Smooth muscle cell (in vitro differentiated cells): ENCODE measurements around the gene MAD1L1. TPM values are rescaled to one million over a fixed set of nuclear protein-coding genes. Genes with fewer than 3 reads are reported as not detected.

Experiments used
- DNase-seq: peaks from one replicate; lab custom pipeline; 2025; ENCODE audit not compliant: unreplicated experiment; lab: John Stamatoyannopoulos, UW
- H2AFZ ChIP-seq: fragments of 200-600 bp; sonication (generic); 2 replicates; pipeline ENCODE4 v1.6.0; 2016; ENCODE audit warnings: antibody characterized with exemption, low read depth, mild to moderate bottlenecking
- H3F3A ChIP-seq: fragments of 200-600 bp; sonication (generic); 2 replicates; pipeline ENCODE4 v1.6.0; 2017; ENCODE audit warnings: antibody characterized with exemption, low read depth
- H3K27ac ChIP-seq: fragments of 200-600 bp; sonication (generic); 2 replicates; pipeline ENCODE4 v1.5.1; 2016; ENCODE audit warnings: low read depth, mild to moderate bottlenecking
- H3K27me3 ChIP-seq: fragments of 200-600 bp; sonication (generic); 2 replicates; pipeline ENCODE4 v1.6.1; 2016; ENCODE audit warnings: low read depth, mild to moderate bottlenecking
- H3K36me3 ChIP-seq: fragments of 200-600 bp; sonication (generic); 2 replicates; pipeline ENCODE4 v1.5.1; 2016; ENCODE audit warnings: low read depth
- H3K4me1 ChIP-seq: fragments of 200-600 bp; sonication (generic); 2 replicates; pipeline ENCODE4 v1.5.1; 2016; ENCODE audit warnings: low read depth
- H3K4me2 ChIP-seq: fragments of 200-600 bp; sonication (generic); 2 replicates; pipeline ENCODE4 v1.6.0; 2016; ENCODE audit warnings: mild to moderate bottlenecking
- H3K4me3 ChIP-seq: fragments of 200-600 bp; sonication (generic); 2 replicates; pipeline ENCODE4 v1.5.1; 2016; ENCODE audit warnings: mild to moderate bottlenecking
- H3K79me2 ChIP-seq: fragments of 200-600 bp; sonication (generic); 2 replicates; pipeline ENCODE4 v1.6.0; 2016; ENCODE audit warnings: low read depth, mild to moderate bottlenecking
- H3K9ac ChIP-seq: fragments of 200-600 bp; sonication (generic); 2 replicates; pipeline ENCODE4 v1.6.0; 2016; ENCODE audit warnings: low read depth
- H3K9me3 ChIP-seq: fragments of 200-600 bp; sonication (generic); replicated peaks from 2 replicates; pipeline ENCODE4 v1.5.1; 2016; ENCODE audit warnings: low read depth
- H4K20me1 ChIP-seq: fragments of 200-600 bp; sonication (generic); 2 replicates; pipeline ENCODE4 v1.6.0; 2016; ENCODE audit warnings: low read depth
- CTCF ChIP-seq: fragments of 200-600 bp; sonication (generic); IDR thresholded peaks from 2 replicates; pipeline ENCODE4 v1.5.1; 2017; ENCODE audit warnings: borderline replicate concordance, mild to moderate bottlenecking, antibody characterized with exemption; ENCODE audit not compliant: insufficient read depth, poor library complexity, severe bottlenecking
- WGBS: methylation state at CpG from one replicate; pipeline ENCODE4 v1.1.7; 2016; ENCODE audit warnings: low lambda C conversion rate; 5-methylcytosine and 5-hydroxymethylcytosine counted together
- polyA plus RNA-seq: library from polyadenylated mRNA; unstranded; fragments of >200 nt; fragmentation: Nextera tagmentation; extraction: Ambion mirVana; gene quantifications from 2 replicates; pipeline ENCODE4 v1.2.1, GENCODE V29; 2016
- total RNA-seq: library from RNA; depleted of rRNA; stranded (reverse); fragments of >200 nt; gene quantifications from 2 replicates; pipeline ENCODE4 v1.2.3, GENCODE V29; 2014

Gene MAD1L1
- total and polyA plus RNA-seq, 2 experiments from 2014 or later = 33.4 to 60.7 TPM

- Histone ChIP-seq H3K4me3 (no peak overlapping the region), H3K4me2 (peak overlapping the region; percentile 29), H3F3A (no peaks in the 10 kb centered on the region), H4K20me1 (peaks cover 5% of the 10 kb centered on the region), H3K79me2 (no peaks in the 10 kb centered on the region), H3K4me1 (peaks cover 56% of the 10 kb centered on the region), H3K36me3 (no peaks in the 10 kb centered on the region), H3K27me3 (no peaks in the 10 kb centered on the region), H2AFZ (no peak overlapping the region), H3K27ac (peak overlapping the region; percentile 65), H3K9ac (no peak overlapping the region), H3K9me3 (no peaks in the 10 kb centered on the region)
- TF ChIP-seq CTCF = no peak
- WGBS = 64% methylated on average over 28 of the region's 28 CpGs
- DNase-seq = no peak
These were observed 122.7 kb downstream of the MAD1L1 start for GRCh38 chr7:2109936-2110609.

GRCh38 chr7:2109251-2109872 lies 123.4 kb downstream of the MAD1L1 start:
- H3K4me1 ChIP-seq = peaks cover 63% of the 10 kb centered on the region
- H3K36me3 ChIP-seq = no peaks in the 10 kb centered on the region
- WGBS = 72% methylated on average over 20 of the region's 20 CpGs
- H3K27ac ChIP-seq = peak overlapping the region; percentile 65
- H3K4me3 ChIP-seq = no peak overlapping the region
- no peaks in the 10 kb centered on the region for H3F3A ChIP-seq
- no peaks in the 10 kb centered on the region for H3K79me2 ChIP-seq
- DNase-seq = no peak
- peaks cover 5% of the 10 kb centered on the region for H4K20me1 ChIP-seq
- TF ChIP-seq CTCF = no peak
- H3K9me3 ChIP-seq = no peaks in the 10 kb centered on the region
- no peak overlapping the region for H2AFZ ChIP-seq
- no peaks in the 10 kb centered on the region for H3K27me3 ChIP-seq
- H3K4me2 ChIP-seq = peak overlapping the region; percentile 29
- H3K9ac ChIP-seq = no peak overlapping the region

DNA sequence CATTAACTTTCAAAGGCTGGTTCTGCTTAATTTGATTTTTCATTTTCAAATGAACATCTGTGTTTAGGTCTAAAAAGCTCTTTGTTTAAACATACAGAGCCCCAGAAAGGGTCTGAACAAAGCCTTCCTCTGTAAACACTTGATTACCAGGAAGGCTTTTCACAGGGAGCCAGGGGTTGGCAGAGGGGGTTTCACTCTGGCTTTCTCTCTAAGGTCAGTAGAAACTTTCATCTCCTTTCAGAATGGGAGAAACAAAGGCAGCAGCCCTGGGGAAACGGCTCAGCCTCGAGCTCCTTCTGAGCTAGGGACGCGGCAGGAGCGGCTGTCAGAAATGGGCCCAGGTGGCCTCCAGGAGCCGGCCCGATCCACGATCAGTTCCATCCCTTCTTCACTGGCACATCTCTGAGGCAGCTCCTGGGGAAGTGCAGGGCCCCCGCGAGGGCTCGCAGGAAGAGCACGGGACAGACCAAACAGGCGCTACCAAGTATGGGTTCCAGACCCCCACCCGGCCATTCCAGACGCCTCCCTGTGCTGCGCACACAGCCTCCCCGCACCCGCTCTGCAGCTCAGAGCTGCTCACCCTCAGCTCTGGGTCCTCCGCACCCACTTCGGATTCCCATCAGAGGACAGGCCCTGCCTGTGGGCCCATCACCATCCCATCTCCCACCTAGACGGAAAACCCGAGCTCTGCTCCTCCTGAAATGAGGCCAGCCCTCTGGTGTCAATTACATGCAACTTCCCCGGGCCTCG lies 124.1 kb downstream of the MAD1L1 start:
- H3K4me1 ChIP-seq = peaks cover 70% of the 10 kb centered on the region
- H3K79me2 ChIP-seq = no peaks in the 10 kb centered on the region
- 80% methylated on average over 24 of the region's 24 CpGs for WGBS
- DNase-seq = no peak
- H3K9me3 ChIP-seq = no peaks in the 10 kb centered on the region
- no peak overlapping the region for H3K4me3 ChIP-seq
- H3K9ac ChIP-seq = no peak overlapping the region
- peak overlapping the region; percentile 65 for H3K27ac ChIP-seq
- H3K4me2 ChIP-seq = no peak overlapping the region
- no peak for TF ChIP-seq CTCF
- H4K20me1 ChIP-seq = peaks cover 5% of the 10 kb centered on the region
- no peaks in the 10 kb centered on the region for H3K27me3 ChIP-seq
- no peaks in the 10 kb centered on the region for H3F3A ChIP-seq
- no peak overlapping the region for H2AFZ ChIP-seq
- H3K36me3 ChIP-seq = no peaks in the 10 kb centered on the region
